Uterus (tissue), 2 donors: ENCODE results near the gene DPF3.

Source experiments
- CTCF ChIP-seq, 4 experiments: fragments of 200-600 bp in 2 of 4; fragments of 450-650 bp in 2 of 4; sonication (generic) in 2 of 4; IDR thresholded peaks; one replicate each; pipeline ENCODE4 v1.5.1; 2016 to 2019; ENCODE audit warnings: antibody characterized with exemption in 4 of 4, mild to moderate bottlenecking in 2 of 4, moderate library complexity in 1 of 4
- POLR2A ChIP-seq, 2 donors: fragments of 450-650 bp; IDR thresholded peaks; one replicate each; pipeline ENCODE4 v1.6.1; 2016; ENCODE audit warnings: antibody characterized with exemption in 2 of 2, mild to moderate bottlenecking in 1 of 2, moderate library complexity in 1 of 2

- no peak for TF ChIP-seq CTCF (IDR thresholded peaks at IDR 0.05)
- TF ChIP-seq POLR2A (IDR thresholded peaks at IDR 0.05): no peak
These were observed 44.7 kb downstream of the DPF3 start for GRCh38 chr14:72849222-72849621.
